A549 (cell line): Measurements from ENCODE around the gene HIPK3. TPM values are rescaled to one million over a fixed set of nuclear protein-coding genes. Genes with fewer than 3 reads are reported as not detected.

ENCODE experiments used
- ATAC-seq, 2 experiments: fragments of 200-7000 bp in 1 of 2; fragments of >200 bp in 1 of 2; cut with Nextera tagmentation in 1 of 2; cut with Tn5 transposase in 1 of 2; 3 replicates each; pipeline versions ENCODE4 v1.8.0 to v1.9.1; 2018 to 2020; ENCODE audit warnings: mild to moderate bottlenecking in 1 of 2, moderate library complexity in 1 of 2
- CTCF ChIA-PET: fragments of 300-600 bp; sonication (Branson Sonifier 250); formaldehyde crosslinking; extraction: SDS; loops from one replicate; lab custom pipeline; 2021; ENCODE audit warnings: antibody characterized with exemption, inconsistent platforms; lab: Yijun Ruan, JAX
- POLR2A ChIA-PET: fragments of 350-600 bp; formaldehyde crosslinking; extraction: SDS; loops from one replicate; lab custom pipeline; 2021; ENCODE audit warnings: antibody characterized with exemption, inconsistent platforms; lab: Yijun Ruan, JAX
- DNase-seq, 2 experiments: peaks; one replicate each; pipeline versions ENCODE4 v3.0.0 to v3.0.0-alpha.2; 2011 to 2016; ENCODE audit warnings: low read depth in 1 of 2, low spot score in 1 of 2
- FAIRE-seq: peaks from 2 replicates; lab custom pipeline; 2011; peaks lifted over from hg19 to GRCh38; lab: Jason Lieb, UNC
- H3K27ac ChIP-seq, 2 experiments: fragments of >200 bp; sonication (Bioruptor Twin); formaldehyde crosslinking; 3 replicates each; pipeline ENCODE4 v1.5.1; 2016 to 2017
- H3K4me1 ChIP-seq: fragments of >200 bp; sonication (Bioruptor Twin); formaldehyde crosslinking; 3 replicates; pipeline ENCODE4 v1.6.1; 2016
- H3K4me2 ChIP-seq: fragments of >200 bp; sonication (Bioruptor Twin); formaldehyde crosslinking; 3 replicates; pipeline ENCODE4 v1.6.1; 2016
- H3K4me3 ChIP-seq: fragments of >200 bp; sonication (Bioruptor Twin); formaldehyde crosslinking; 3 replicates; pipeline ENCODE4 v1.5.1; 2016
- H3K9me3 ChIP-seq: fragments of >200 bp; sonication (Bioruptor Twin); formaldehyde crosslinking; 3 replicates; pipeline ENCODE4 v1.6.1; 2016
- BHLHE40 ChIP-seq: IDR thresholded peaks from 2 replicates; pipeline ENCODE4 v1.6.1; 2012; ENCODE audit warnings: low read depth, low read length, inconsistent platforms
- FOSB ChIP-seq: fragments of 250-450 bp; sonication (Bioruptor Pico); IDR thresholded peaks from 2 replicates; pipeline ENCODE4 v1.5.0; 2020; ENCODE audit warnings: mild to moderate bottlenecking, moderate library complexity
- FOXS1 ChIP-seq: fragments of 250-450 bp; sonication (Bioruptor Pico); IDR thresholded peaks from 2 replicates; pipeline ENCODE4 v1.5.0; 2020; ENCODE audit warnings: mild to moderate bottlenecking, moderate library complexity
- HDAC2 ChIP-seq: fragments of 200-600 bp; sonication (generic); IDR thresholded peaks from 2 replicates; pipeline ENCODE4 v1.6.1; 2016
- HOXA7 ChIP-seq: fragments of 250-450 bp; sonication (Bioruptor Pico); IDR thresholded peaks from 2 replicates; pipeline ENCODE4 v1.5.0; 2020; ENCODE audit warnings: mild to moderate bottlenecking, moderate library complexity
- MAFK ChIP-seq: fragments of 450-650 bp; IDR thresholded peaks from 2 replicates; pipeline ENCODE4 v1.6.1; 2014; ENCODE audit not compliant: partially characterized antibody
- NFE2L2 ChIP-seq: fragments of 150-350 bp; conservative IDR thresholded peaks from 2 replicates; pipeline ENCODE4 v1.6.1; 2014; ENCODE audit warnings: low read length
- NR3C1 ChIP-seq: fragments of >200 bp; sonication (Bioruptor Twin); formaldehyde crosslinking; IDR thresholded peaks from 3 replicates; pipeline ENCODE4 v1.6.1; 2017
- PHF8 ChIP-seq: fragments of 200-600 bp; sonication (generic); IDR thresholded peaks from 2 replicates; pipeline ENCODE4 v1.6.1; 2016; ENCODE audit warnings: low read depth, mild to moderate bottlenecking, antibody characterized with exemption, moderate library complexity, borderline replicate concordance
- RAD21 ChIP-seq, 2 experiments: fragments of >200 bp in 1 of 2; sonication (Bioruptor Twin) in 1 of 2; formaldehyde crosslinking in 1 of 2; IDR thresholded peaks in 1 of 2; conservative IDR thresholded peaks in 1 of 2; 2 replicates in 1 of 2; 3 replicates in 1 of 2; pipeline ENCODE4 v1.6.1; 2012 to 2018; ENCODE audit warnings: inconsistent platforms in 1 of 2
- RARB ChIP-seq: fragments of 250-450 bp; sonication (Bioruptor Pico); IDR thresholded peaks from 2 replicates; pipeline ENCODE4 v1.8.0; 2021; ENCODE audit warnings: mild to moderate bottlenecking, moderate library complexity
- RFX5 ChIP-seq: fragments of 450-650 bp; IDR thresholded peaks from 2 replicates; pipeline ENCODE4 v1.7.1; 2014; ENCODE audit warnings: antibody characterized with exemption, mild to moderate bottlenecking, moderate library complexity
- SMC3 ChIP-seq: fragments of >200 bp; sonication (Bioruptor Twin); formaldehyde crosslinking; IDR thresholded peaks from 3 replicates; pipeline ENCODE4 v1.6.1; 2018; ENCODE audit warnings: inconsistent platforms
- TP53 ChIP-seq: fragments of 250-450 bp; sonication (Bioruptor Pico); IDR thresholded peaks from 2 replicates; pipeline ENCODE4 v1.5.0; 2021; ENCODE audit warnings: mild to moderate bottlenecking, moderate library complexity
- ZSCAN20 ChIP-seq: fragments of 250-450 bp; sonication (Bioruptor Pico); IDR thresholded peaks from 2 replicates; pipeline ENCODE4 v1.8.0; 2022; ENCODE audit warnings: mild to moderate bottlenecking, moderate library complexity
- WGBS: methylation state at CpG from one replicate; pipeline ENCODE4 v1.1.6; 2017; ENCODE audit errors: missing lambda C conversion rate; 5-methylcytosine and 5-hydroxymethylcytosine counted together
- polyA plus RNA-seq, 4 experiments: library from polyadenylated mRNA; depleted of rRNA in 3 of 4; stranded (reverse); fragments of >200 nt; fragmentation: RNase III in 1 of 4; extraction: RNeasy Plus Mini Kit Qiagen cat#74134 plus additional on column Dnase treatment in 1 of 4; gene quantifications; 2 replicates in 3 of 4; 3 replicates in 1 of 4; pipeline ENCODE4 v1.2.3, GENCODE V29; 2011 to 2017
- TF ChIP-seq, protein P1 (sequence below): fragments of 150-350 bp; IDR thresholded peaks from 2 replicates; pipeline ENCODE4 v1.6.1; 2014; ENCODE audit warnings: low read depth, mild to moderate bottlenecking, low read length
- TF ChIP-seq, protein P2 (sequence below): fragments of >200 bp; sonication (Bioruptor Twin); formaldehyde crosslinking; IDR thresholded peaks from 3 replicates; pipeline ENCODE4 v1.5.1; 2016
- TF ChIP-seq, protein P3 (sequence below): fragments of 450-650 bp; IDR thresholded peaks from 2 replicates; pipeline ENCODE4 v1.6.1; 2014; ENCODE audit warnings: antibody characterized with exemption
- TF ChIP-seq, protein P4 (sequence below): fragments of >200 bp; sonication (Bioruptor Twin); formaldehyde crosslinking; IDR thresholded peaks from 2 replicates; pipeline ENCODE4 v1.6.1; 2016
- TF ChIP-seq, protein P5 (sequence below): IDR thresholded peaks from 2 replicates; pipeline ENCODE4 v1.6.1; 2012; ENCODE audit warnings: low read depth, borderline replicate concordance

HIPK3 gene
- polyA plus RNA-seq, 2 of the 4 experiments (the other 2 are of a cell fraction) = 15.1 to 31.6 TPM

DNA sequence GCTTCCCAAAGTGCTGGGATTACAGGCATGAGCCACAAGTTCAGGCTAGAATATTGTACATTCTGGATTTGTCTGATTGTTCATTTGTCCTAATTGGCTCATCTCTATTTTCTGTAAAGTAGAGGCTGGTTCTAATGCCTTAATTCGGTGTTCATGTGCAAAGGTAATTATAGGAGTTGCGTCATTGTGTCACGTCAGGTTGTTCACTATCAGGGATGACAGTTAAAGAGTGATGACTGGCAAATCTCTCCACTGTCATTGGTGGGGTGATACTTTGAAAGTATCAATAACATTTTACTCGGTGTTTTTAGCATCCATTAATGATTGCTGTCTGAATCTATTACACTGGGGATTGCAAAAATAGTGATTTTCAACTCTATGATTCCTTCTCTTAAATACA lies 103.5 kb downstream of the HIPK3 start:
- Histone ChIP-seq H3K4me2 (no peak overlapping the region), H3K4me1 (no peaks in the 10 kb centered on the region), H3K9me3 (no peaks in the 10 kb centered on the region), H3K27ac (no peak overlapping the region), H3K4me3 (no peak overlapping the region)
- DNase-seq = no peak
- ChIA-PET POLR2A (no interaction called here), CTCF (interaction anchor here (1.1 to 9.8 kb wide), 9 partner anchors 10 to 469 kb away, joined by 4 to 216 read pairs (median 15); partner anchors contain the start of gene CD59)
- no peak for ATAC-seq
- TF ChIP-seq, protein P1, sequence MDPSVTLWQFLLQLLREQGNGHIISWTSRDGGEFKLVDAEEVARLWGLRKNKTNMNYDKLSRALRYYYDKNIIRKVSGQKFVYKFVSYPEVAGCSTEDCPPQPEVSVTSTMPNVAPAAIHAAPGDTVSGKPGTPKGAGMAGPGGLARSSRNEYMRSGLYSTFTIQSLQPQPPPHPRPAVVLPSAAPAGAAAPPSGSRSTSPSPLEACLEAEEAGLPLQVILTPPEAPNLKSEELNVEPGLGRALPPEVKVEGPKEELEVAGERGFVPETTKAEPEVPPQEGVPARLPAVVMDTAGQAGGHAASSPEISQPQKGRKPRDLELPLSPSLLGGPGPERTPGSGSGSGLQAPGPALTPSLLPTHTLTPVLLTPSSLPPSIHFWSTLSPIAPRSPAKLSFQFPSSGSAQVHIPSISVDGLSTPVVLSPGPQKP = no peak
- no peak for TF ChIP-seq SMC3
- no peak for TF ChIP-seq ZSCAN20
- peak; percentile 52; the same call in 1 of the 2 replicates for TF ChIP-seq NFE2L2
- no peak for TF ChIP-seq MAFK
- TF ChIP-seq RFX5 = no peak
- TF ChIP-seq BHLHE40 = no peak
- no peak for FAIRE-seq
- 73% methylated on average over 4 of the region's 4 CpGs for WGBS

DNA sequence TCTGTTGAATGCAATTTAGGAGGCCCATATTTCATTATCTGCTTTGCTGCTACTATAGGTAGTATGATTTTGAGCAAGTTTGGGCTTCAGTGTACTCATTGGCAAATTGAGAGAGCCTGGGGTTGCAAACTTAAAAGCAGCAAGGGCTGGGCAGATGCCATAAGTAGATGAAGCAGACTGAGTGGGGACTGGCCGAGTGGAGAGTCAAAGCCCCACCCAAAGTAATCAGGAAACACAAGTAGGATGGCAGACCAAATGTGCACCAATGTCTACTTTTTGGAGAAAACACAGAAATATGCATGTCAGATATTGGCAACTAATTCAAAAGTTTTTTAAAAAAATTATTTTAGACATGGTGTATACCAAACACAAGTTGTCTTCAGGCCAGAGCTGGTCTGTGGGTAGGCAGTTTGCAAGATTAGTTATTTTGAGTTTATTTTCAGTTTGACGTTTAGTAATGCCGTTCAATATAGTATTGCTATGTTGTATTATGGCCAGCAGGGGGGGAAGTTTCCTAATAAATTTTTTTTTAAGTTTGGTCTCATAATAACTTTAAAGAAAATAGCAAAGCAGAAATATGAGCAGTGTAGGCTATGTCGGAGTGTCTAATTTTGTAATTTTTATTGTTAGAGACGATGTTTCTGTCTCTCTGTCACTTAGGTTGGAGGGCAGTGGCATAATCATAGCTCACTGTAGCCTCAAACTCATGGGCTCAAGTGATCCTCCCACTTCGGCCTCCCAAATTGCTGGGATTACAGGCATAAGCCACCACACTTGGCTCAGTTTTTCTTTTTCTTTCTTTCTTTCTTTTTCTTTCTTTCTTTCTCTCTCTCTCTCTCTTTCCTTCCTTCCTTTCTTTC lies 105.1 kb downstream of the HIPK3 start:
- Histone ChIP-seq H3K27ac (no peak overlapping the region), H3K9me3 (no peaks in the 10 kb centered on the region), H3K4me2 (peak overlapping the region; percentile 26; the same call in 1 of the 3 replicates), H3K4me3 (no peak overlapping the region), H3K4me1 (no peaks in the 10 kb centered on the region)
- DNase-seq (peak; percentile 15 to 47), ATAC-seq (peak; percentile 33 to 75; a peak in 4 of 6 replicates), FAIRE-seq (no peak)
- POLR2A ChIA-PET = interaction anchor here (0.6 kb wide), 1 partner anchor 239 kb away, joined by 3 read pairs; no protein-coding TSS in a partner anchor
- WGBS = 18% methylated on average over 6 of the region's 6 CpGs
- CTCF ChIA-PET = interaction anchor here (0.6 to 9.8 kb wide), 33 partner anchors 9 to 469 kb away, joined by 3 to 216 read pairs (median 3); partner anchors contain the start of genes C11orf91, CD59, CSTF3 and KIAA1549L
- no peak for TF ChIP-seq HDAC2
- TF ChIP-seq, protein P2, sequence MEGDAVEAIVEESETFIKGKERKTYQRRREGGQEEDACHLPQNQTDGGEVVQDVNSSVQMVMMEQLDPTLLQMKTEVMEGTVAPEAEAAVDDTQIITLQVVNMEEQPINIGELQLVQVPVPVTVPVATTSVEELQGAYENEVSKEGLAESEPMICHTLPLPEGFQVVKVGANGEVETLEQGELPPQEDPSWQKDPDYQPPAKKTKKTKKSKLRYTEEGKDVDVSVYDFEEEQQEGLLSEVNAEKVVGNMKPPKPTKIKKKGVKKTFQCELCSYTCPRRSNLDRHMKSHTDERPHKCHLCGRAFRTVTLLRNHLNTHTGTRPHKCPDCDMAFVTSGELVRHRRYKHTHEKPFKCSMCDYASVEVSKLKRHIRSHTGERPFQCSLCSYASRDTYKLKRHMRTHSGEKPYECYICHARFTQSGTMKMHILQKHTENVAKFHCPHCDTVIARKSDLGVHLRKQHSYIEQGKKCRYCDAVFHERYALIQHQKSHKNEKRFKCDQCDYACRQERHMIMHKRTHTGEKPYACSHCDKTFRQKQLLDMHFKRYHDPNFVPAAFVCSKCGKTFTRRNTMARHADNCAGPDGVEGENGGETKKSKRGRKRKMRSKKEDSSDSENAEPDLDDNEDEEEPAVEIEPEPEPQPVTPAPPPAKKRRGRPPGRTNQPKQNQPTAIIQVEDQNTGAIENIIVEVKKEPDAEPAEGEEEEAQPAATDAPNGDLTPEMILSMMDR = peak; percentile 83
- peak; percentile 93 for TF ChIP-seq SMC3
- TF ChIP-seq FOSB (CRISPR knock-in tag) = no peak
- no peak for TF ChIP-seq PHF8
- TF ChIP-seq RAD21 (conservative IDR thresholded peaks at IDR 0.05 in 1 of 2, IDR thresholded peaks at IDR 0.05 in 1 of 2) = peak; percentile 85 to 92
- TF ChIP-seq FOXS1 = no peak
- TF ChIP-seq, protein P3, sequence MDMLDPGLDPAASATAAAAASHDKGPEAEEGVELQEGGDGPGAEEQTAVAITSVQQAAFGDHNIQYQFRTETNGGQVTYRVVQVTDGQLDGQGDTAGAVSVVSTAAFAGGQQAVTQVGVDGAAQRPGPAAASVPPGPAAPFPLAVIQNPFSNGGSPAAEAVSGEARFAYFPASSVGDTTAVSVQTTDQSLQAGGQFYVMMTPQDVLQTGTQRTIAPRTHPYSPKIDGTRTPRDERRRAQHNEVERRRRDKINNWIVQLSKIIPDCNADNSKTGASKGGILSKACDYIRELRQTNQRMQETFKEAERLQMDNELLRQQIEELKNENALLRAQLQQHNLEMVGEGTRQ = no peak

DNA sequence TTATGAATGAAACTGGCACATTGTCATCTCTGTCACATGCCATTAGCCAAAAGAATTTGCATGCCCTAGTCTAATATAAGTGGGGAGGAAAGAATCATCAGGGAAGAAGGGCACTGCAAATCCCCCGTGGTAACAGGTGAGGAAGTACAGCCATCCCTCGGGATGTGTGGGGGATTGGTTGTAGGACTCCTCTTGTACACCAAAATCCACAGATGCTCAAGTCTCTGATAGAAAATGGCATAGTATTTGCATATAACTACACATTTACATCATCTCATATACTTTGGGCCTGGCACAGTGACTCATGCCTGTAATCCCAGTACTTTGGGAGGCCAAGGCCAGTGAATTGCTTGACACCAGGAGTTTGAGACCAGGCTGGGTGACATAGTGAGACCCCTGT lies 109.7 kb downstream of the HIPK3 start:
- no peak for FAIRE-seq
- no peak for DNase-seq
- no peak for ATAC-seq

More for the DNA sequence above, 109.7 kb downstream of the HIPK3 start:
- WGBS = 71% methylated on average over 2 of the region's 2 CpGs
- H3K4me2 ChIP-seq = no peak overlapping the region
- H3K4me1 ChIP-seq = peaks cover 11% of the 10 kb centered on the region
- TF ChIP-seq RARB (CRISPR knock-in tag) (no peak), NR3C1 (no peak), PHF8 (no peak), TP53 (CRISPR knock-in tag) (no peak), HOXA7 (CRISPR knock-in tag) (no peak)
- TF ChIP-seq, protein P4, sequence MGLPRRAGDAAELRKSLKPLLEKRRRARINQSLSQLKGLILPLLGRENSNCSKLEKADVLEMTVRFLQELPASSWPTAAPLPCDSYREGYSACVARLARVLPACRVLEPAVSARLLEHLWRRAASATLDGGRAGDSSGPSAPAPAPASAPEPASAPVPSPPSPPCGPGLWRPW = no peak
- TF ChIP-seq, protein P5, sequence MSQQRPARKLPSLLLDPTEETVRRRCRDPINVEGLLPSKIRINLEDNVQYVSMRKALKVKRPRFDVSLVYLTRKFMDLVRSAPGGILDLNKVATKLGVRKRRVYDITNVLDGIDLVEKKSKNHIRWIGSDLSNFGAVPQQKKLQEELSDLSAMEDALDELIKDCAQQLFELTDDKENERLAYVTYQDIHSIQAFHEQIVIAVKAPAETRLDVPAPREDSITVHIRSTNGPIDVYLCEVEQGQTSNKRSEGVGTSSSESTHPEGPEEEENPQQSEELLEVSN = no peak
- no peak overlapping the region for H3K27ac ChIP-seq
- no peak overlapping the region for H3K4me3 ChIP-seq
- ChIA-PET CTCF (interaction anchor here (0.9 to 9.8 kb wide), 4 partner anchors 320 to 463 kb away, joined by 3 to 216 read pairs (median 11); no protein-coding TSS in a partner anchor), POLR2A (no interaction called here)
- H3K9me3 ChIP-seq = no peaks in the 10 kb centered on the region
